ENCODE data around the gene GSN. TPM values are rescaled to one million over a fixed set of nuclear protein-coding genes. Genes with fewer than 3 reads are reported as not detected.
"Not testable (repeated sequence)": the region's sequence is repeated elsewhere in the genome, so short reads cannot be mapped to it uniquely, and the experiment has no call there.

The GSN gene
- total RNA-seq, 1 donor from 2014 or later = 824 TPM

GRCh38 chr9:121288673-121289025, 20.7 kb downstream of the GSN start:
- DNase-seq = no peak

- peak; percentile 91 for DNase-seq
Measured at GRCh38 chr9:121289026-121289771, 21.2 kb downstream of the GSN start.

DNA sequence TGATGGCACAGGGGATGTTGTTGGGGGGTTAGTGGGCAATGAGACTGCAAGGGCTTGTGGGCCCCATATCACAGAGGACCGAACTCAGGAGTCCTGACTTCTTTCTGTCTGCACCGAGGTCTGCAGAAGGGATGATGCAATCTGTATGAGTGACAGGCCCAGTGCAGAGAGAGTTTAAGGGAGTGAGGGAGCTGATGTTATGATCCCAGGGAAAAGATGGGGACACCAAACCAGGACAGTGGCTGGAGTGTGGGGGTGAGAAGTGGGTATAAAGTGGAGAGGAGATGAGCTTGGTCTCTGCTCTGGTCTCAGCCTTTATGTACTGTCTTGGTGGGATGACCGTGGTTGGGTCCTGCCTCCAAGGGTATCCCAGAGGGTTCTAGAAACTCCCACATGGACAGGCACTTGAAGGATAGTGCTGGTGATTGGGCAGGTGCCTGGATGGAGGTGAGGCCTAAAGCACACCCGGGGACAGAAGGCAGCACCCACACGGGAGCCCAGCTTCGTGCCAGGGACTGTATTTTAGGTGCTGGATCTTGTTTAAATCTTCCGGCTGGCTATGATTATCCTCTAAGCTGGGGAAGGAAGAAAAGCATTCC, 21.9 kb downstream of the GSN start:
- no peak for DNase-seq

- not testable (repeated sequence) for DNase-seq
Measured at GRCh38 chr9:121291536-121291935, 23.6 kb downstream of the GSN start.

GRCh38 chr9:121292051-121292450, 24.1 kb downstream of the GSN start:
- DNase-seq = no peak

DNA sequence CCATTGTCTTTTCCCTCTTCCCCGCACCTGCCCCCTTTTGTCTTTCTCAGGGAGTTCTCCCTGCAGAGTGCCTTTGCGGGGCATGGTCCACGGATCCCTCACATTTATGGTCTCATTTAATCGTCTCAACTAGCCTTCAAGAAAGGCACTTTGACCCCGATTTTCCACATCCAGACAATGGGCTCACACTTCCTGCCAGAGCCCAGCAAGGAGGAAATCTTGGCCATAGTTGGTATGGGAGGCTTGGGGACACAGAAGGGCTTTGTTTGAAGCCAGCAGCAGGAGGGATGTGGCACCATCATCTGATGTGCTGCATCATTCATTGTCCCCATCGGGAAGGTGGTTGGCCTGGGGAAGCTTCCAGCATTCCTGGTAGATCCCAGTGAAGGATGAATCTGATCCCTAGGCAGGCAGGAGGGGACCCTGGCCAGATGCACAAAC, 24.9 kb downstream of the GSN start:
- no peak for DNase-seq

GRCh38 chr9:121294151-121294743, 26.3 kb downstream of the GSN start:
- DNase-seq = no peak

GRCh38 chr9:121294866-121295661, 27.1 kb downstream of the GSN start:
- peak; percentile 74 for DNase-seq

DNA sequence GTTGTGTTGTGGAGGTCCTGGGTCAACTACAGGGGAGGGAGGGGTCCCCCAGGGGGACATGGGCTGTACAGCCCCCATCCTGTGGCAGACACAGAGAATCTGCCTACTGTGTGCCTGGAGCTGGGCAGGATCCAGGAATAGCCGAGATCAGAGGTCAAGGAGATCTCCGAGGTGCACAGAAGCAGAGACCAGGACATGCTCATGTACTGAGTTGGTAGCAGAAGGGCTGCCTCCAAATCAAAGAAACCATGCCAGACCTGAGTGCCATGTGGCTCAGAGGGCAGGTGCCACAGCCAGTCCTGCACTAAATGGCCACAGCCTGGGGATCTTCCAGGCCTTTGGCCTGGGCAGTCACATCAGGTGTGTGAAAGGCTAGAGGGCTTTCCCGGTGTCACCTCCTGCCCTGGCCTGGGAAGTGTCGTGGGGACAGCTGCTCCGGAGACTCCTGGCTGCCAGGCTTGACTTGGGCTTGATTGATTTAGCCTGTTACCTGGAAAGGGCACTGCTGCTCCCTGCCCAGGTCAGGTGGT, 27.8 kb downstream of the GSN start:
- no peak for DNase-seq

DNA sequence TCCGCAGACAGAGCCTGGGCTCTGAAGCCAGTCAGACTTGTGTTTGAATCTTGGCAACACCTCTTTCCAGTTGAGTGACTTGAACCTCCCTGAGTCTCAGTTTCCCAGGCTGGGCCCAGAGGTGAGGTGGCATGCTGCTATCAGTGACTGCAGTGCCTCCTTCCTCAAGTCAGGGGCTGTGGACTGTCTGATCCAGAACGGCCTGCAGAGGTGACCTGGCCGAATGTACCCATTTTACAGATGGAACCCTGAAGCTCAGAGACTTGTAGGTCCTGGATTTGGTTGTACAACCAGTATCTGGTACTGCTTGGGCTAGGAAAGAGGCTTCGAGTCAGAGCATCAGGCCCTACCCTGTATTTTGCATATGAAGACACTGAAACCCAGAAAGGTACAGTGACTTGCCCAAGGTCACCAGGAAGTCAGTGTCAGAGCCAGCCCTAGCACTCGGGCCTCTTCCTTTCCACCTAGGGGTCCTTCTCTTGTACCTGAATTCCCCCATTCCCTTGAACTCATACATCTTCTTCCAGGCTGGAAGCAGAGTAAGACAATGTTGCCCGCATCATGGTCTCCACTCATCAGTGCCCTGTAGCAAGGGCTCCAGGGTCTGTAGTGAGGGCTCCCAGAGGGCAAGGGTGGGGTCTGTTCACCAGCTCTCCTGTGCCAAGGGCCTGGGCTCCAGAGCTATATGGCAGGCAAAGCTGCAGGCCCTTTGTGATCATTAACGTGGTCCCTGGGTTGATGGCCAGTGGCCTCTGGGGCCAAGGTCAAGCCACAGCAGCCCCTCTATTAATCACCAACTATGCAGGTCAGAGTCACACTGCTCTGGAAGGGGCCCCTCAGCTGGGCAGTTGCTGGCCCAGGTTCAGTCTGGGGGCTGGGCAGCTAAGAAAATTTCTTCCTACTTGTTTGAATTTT, 28.5 kb downstream of the GSN start:
- DNase-seq = no peak

DNA sequence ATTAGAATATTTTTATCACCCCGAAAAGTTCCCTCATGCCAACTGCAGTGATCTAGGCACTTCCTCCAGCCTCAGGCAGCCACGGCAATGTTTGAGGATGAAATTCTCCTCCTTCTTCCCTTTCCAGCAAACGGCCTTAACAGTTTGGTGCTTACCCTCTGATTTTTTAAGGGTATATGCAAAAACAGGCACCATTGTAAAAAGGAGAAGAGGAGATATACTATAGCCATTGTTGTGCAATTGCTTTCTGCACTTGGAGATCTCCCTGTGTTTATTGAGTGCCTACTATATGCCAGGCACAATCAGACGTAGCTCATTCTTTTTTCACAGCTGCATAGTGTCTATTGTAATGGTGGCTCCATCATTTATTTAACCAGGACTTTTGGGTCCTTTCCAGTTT, 29.4 kb downstream of the GSN start:
- DNase-seq = no peak

DNA sequence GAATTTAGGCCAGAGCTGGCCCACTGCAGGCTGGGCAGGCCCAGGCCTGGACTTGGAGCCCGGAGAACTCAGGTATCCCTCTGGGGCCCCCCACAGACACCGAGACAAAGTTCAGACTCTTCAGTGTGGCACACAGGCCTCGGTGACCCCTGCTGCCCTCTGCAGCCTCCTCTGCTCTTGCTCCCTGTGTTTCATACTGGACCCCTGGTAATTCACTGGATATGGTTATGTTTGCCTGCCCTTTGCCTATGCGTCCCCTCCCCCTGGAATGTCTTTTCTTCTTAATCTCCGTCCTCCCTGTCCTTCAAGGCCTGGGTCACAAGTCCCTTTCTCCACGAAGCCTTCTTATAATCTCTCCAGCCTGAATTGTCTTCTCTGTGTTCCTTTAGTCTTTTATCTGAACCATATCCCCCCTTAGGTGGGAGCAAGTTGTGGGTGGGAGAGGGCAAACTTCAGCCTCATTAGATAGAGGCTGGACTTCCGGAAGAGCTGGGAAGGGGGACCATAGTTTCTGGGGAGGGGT, 30.1 kb downstream of the GSN start:
- DNase-seq = no peak

DNA sequence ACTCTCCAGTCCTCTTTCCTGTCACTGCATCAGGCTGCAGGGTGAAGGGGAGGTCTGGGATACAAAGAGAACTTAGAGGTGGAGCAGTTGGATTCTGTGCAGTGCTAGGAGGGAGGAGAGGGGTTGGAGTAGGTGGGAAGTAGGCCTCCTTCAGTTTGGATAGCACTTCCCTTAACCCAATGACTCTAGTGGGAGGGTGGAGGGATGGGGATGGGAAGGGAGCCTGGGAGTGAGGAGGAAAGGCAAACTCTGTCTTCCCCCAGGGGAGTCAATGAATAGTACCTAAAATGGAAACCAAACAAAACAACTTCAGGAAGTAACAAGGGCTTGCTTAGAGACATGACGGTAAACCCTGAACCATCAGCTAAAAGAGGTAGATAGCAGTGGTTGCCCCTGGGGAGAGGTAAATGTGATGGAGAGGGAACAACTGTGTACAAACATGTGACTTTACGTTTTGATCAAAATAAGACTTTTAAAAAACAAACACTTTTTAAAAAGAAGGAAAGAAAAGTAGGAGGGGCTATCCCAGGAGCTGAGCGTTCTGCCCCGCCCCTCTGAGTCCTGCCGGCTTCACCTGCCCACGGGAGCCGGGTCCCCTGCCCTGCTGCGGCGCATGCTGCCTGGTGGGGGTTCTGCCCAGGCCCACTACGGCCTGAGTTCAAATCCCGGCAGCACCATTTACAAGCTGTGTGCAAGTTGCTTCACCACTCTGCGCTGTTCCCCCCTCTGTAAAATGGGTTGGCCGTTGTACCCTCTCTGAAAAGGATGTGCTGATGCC, 30.9 kb downstream of the GSN start:
- DNase-seq = peak; percentile 81

GRCh38 chr9:121299467-121300282, 31.7 kb downstream of the GSN start:
- DNase-seq = peak; percentile 62

DNA sequence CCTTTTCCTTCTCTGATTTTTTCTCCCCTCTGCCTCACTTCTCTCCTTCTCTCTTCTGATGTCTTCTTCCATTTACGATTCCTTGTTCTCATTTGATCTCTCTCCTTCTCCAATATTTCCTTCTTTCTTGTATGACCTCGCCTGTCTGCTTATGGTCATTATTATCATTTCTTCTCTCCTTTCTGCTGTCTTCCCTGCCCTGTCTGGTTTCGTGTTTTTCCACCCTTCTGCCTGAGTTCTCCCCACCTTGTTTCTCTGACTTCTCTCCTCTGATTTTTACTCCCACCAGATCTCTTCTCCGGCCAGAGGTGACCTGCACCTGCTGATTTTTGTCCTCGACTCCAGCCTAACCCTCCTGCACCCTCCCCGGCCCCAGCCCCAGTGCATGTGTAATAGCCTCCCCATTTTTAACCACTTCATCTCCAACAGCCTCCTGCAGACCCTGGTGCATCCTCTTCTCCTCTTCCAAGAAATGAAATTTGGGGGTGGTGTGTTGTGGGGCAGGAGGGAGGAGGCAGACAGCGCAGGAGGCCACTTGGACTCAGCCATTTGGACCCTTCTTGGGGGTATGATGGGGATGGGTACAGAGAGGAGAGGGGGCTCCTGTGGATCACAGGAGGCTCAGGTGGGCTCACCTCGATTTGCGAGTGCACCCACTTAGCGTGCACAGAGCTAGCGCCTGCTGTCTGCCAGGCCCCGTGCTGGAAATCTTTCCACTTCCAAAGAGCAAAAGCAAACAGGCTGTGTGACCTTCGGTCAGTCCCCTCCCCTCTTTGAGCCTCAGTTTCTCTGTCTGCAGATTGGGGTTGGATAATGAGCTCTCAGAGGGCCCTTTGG, 32.5 kb downstream of the GSN start:
- no peak for DNase-seq

GRCh38 chr9:121301881-121302286, 33.9 kb downstream of the GSN start:
- DNase-seq = no peak

DNA sequence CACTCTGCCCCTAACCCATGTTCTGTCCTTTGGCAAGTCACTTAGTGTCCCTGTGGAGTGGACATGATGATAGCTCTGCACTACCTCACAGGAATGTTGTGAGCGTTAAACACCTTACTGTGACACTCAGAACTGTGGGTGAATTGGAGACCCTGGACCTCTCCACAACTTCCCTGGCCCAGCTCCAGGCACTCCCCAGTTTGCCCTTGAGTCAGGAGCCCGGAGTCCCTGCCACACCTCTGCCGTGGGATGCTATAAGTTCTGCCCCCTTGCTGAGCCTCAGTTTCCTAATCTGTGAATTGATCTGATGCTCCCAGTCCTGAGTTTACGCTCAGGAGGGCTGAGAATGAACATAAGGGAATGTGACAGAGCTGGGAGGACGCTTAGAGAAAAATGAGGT, 34.4 kb downstream of the GSN start:
- no peak for DNase-seq

GRCh38 chr9:121302786-121303185, 34.8 kb downstream of the GSN start:
- no peak for DNase-seq
